ENCODE measurements around the gene TREH. TPM values are rescaled to one million over a fixed set of nuclear protein-coding genes. Genes with fewer than 3 reads are reported as not detected.

The TREH gene
- total and polyA plus RNA-seq, 2 experiments from 2014 or later, result 0.36 TPM; not detected in 1

DNA sequence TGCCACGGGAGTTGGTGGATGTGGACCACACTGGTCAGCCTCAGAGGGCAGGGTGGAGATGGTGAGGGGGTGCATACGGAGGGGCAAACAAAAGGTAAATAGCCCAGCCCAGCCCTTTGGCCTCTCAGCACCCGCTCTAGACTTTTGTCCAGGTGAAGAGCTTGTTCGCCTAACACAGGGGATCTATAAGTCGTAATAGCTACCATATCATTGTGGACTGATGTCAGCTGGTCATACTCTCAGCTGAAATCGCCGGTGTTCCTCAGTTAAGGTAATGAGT is 27.0 kb upstream of the TREH start:
- Histone ChIP-seq H3K4me2 (no peak overlapping the region), H3K4me3 (no peak overlapping the region), H3K27me3 (ENCODE audit: insufficient read depth) (no peaks in the 10 kb centered on the region), H3K4me1 (ENCODE audit: insufficient read depth) (peaks cover 18% of the 10 kb centered on the region), H3K9me2 (ENCODE audit: insufficient read depth) (no peaks in the 10 kb centered on the region), H3K36me3 (ENCODE audit: insufficient read depth) (0 out of 2 replicates have a peak, but pooled peaks cover 5% of the 10 kb centered on the region), H3K27ac (ENCODE audit: low read depth) (no peak overlapping the region), H4K20me1 (replicated peaks; ENCODE audit: insufficient read depth) (no peaks in the 10 kb centered on the region), H2AFZ (no peak overlapping the region), H3F3A (replicated peaks; ENCODE audit: low read depth) (no peaks in the 10 kb centered on the region), H3K79me2 (replicated peaks; ENCODE audit: insufficient read depth) (no peaks in the 10 kb centered on the region)
- peaks cover 38% of the 10 kb centered on the region for H3K36me3 Mint-ChIP-seq (ENCODE audit: low read depth)
- no peak for DNase-seq (ENCODE audit: low spot score)
- no peak for ATAC-seq
- peaks cover 10% of the 10 kb centered on the region for H3K27me3 Mint-ChIP-seq (ENCODE audit: insufficient read depth, low read depth, poor library complexity)
- peaks cover 15% of the 10 kb centered on the region for H3K9me3 Mint-ChIP-seq
- H3K27ac Mint-ChIP-seq, result no peak overlapping the region
- TF ChIP-seq ZNF462 (CRISPR knock-in tag; IDR thresholded peaks at IDR 0.05) (no peak), POLR2AphosphoS5 (IDR thresholded peaks at IDR 0.05; ENCODE audit: low read depth) (no peak), CREB1 (CRISPR knock-in tag; IDR thresholded peaks at IDR 0.05; ENCODE audit: low read depth) (no peak), JUNB (IDR thresholded peaks at IDR 0.05; ENCODE audit: unreplicated experiment) (no peak)
- TF ChIP-seq, protein P1, sequence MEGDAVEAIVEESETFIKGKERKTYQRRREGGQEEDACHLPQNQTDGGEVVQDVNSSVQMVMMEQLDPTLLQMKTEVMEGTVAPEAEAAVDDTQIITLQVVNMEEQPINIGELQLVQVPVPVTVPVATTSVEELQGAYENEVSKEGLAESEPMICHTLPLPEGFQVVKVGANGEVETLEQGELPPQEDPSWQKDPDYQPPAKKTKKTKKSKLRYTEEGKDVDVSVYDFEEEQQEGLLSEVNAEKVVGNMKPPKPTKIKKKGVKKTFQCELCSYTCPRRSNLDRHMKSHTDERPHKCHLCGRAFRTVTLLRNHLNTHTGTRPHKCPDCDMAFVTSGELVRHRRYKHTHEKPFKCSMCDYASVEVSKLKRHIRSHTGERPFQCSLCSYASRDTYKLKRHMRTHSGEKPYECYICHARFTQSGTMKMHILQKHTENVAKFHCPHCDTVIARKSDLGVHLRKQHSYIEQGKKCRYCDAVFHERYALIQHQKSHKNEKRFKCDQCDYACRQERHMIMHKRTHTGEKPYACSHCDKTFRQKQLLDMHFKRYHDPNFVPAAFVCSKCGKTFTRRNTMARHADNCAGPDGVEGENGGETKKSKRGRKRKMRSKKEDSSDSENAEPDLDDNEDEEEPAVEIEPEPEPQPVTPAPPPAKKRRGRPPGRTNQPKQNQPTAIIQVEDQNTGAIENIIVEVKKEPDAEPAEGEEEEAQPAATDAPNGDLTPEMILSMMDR (conservative IDR thresholded peaks at IDR 0.05; ENCODE audit: low read depth in 2 of 2), result no peak
- TF ChIP-seq, protein P2, sequence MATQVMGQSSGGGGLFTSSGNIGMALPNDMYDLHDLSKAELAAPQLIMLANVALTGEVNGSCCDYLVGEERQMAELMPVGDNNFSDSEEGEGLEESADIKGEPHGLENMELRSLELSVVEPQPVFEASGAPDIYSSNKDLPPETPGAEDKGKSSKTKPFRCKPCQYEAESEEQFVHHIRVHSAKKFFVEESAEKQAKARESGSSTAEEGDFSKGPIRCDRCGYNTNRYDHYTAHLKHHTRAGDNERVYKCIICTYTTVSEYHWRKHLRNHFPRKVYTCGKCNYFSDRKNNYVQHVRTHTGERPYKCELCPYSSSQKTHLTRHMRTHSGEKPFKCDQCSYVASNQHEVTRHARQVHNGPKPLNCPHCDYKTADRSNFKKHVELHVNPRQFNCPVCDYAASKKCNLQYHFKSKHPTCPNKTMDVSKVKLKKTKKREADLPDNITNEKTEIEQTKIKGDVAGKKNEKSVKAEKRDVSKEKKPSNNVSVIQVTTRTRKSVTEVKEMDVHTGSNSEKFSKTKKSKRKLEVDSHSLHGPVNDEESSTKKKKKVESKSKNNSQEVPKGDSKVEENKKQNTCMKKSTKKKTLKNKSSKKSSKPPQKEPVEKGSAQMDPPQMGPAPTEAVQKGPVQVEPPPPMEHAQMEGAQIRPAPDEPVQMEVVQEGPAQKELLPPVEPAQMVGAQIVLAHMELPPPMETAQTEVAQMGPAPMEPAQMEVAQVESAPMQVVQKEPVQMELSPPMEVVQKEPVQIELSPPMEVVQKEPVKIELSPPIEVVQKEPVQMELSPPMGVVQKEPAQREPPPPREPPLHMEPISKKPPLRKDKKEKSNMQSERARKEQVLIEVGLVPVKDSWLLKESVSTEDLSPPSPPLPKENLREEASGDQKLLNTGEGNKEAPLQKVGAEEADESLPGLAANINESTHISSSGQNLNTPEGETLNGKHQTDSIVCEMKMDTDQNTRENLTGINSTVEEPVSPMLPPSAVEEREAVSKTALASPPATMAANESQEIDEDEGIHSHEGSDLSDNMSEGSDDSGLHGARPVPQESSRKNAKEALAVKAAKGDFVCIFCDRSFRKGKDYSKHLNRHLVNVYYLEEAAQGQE (IDR thresholded peaks at IDR 0.05; ENCODE audit: unreplicated experiment), result no peak
- peaks cover 16% of the 10 kb centered on the region for H3K4me1 Mint-ChIP-seq
- no peak overlapping the region for H3K4me3 Mint-ChIP-seq
